Glutamatergic neuron (in vitro differentiated cells): ENCODE data around the gene MYOCD. TPM values are rescaled to one million over a fixed set of nuclear protein-coding genes. Genes with fewer than 3 reads are reported as not detected.

Source experiments
- DNase-seq: peaks from one replicate; pipeline ENCODE4 v3.0.0; 2022
- H3K27ac Mint-ChIP-seq: one replicate; pipeline ENCODE4 v1.8.0; 2020; ENCODE audit warnings: mild to moderate bottlenecking, mixed read lengths, inconsistent platforms; ENCODE audit not compliant: unreplicated experiment
- H3K27me3 Mint-ChIP-seq: one replicate; pipeline ENCODE4 v1.8.0; 2020; ENCODE audit warnings: mild to moderate bottlenecking, moderate library complexity, mixed read lengths, inconsistent platforms; ENCODE audit not compliant: unreplicated experiment
- H3K36me3 Mint-ChIP-seq: one replicate; pipeline ENCODE4 v1.8.0; 2020; ENCODE audit warnings: mild to moderate bottlenecking, mixed read lengths, inconsistent platforms; ENCODE audit not compliant: unreplicated experiment
- H3K4me1 Mint-ChIP-seq: one replicate; pipeline ENCODE4 v1.8.0; 2020; ENCODE audit warnings: mild to moderate bottlenecking, low read depth, mixed read lengths, inconsistent platforms; ENCODE audit not compliant: unreplicated experiment
- H3K4me3 Mint-ChIP-seq: one replicate; pipeline ENCODE4 v1.8.0; 2020; ENCODE audit warnings: mild to moderate bottlenecking, mixed read lengths, inconsistent platforms; ENCODE audit not compliant: unreplicated experiment
- H3K9me3 Mint-ChIP-seq: one replicate; pipeline ENCODE4 v1.8.0; 2020; ENCODE audit warnings: mild to moderate bottlenecking, moderate library complexity, mixed read lengths, inconsistent platforms; ENCODE audit not compliant: unreplicated experiment
- total RNA-seq: library from RNA; stranded (reverse); fragmentation: NEBNext Ultra II Directional; extraction: Animal tissue kit (Norgen Biotek cat#: 25700); gene quantifications from one replicate; pipeline ENCODE4 v1.2.1, GENCODE V29; 2021; ENCODE audit not compliant: unreplicated experiment
- TF ChIP-seq, protein P1 (sequence below): fragments of 200-600 bp; sonication (generic); IDR thresholded peaks from one replicate; pipeline ENCODE4 v1.5.0; 2021; ENCODE audit not compliant: partially characterized antibody, unreplicated experiment

Gene MYOCD
- total RNA-seq, 1 donor from 2014 or later = not detected

DNA sequence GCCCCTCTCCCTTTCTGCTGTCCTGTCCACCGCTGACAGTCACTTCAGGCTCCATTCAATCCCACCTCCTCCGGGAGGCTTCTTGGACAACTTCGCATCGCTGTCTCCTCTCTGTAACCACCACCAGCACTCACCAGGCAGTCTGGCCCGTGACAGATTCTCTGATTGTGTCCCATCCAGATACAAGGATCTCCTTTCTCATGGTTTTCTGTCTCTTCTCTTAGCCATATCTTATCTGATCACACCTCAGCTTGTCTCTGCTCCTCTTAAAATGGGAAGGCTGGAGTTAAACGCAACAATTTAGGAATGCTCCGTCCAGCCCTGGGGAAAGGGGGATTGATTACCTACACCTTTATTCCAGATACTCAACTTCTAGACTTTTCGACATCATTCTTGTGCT lies 66.7 kb downstream of the MYOCD start:
- no peak for DNase-seq
- TF ChIP-seq, protein P1, sequence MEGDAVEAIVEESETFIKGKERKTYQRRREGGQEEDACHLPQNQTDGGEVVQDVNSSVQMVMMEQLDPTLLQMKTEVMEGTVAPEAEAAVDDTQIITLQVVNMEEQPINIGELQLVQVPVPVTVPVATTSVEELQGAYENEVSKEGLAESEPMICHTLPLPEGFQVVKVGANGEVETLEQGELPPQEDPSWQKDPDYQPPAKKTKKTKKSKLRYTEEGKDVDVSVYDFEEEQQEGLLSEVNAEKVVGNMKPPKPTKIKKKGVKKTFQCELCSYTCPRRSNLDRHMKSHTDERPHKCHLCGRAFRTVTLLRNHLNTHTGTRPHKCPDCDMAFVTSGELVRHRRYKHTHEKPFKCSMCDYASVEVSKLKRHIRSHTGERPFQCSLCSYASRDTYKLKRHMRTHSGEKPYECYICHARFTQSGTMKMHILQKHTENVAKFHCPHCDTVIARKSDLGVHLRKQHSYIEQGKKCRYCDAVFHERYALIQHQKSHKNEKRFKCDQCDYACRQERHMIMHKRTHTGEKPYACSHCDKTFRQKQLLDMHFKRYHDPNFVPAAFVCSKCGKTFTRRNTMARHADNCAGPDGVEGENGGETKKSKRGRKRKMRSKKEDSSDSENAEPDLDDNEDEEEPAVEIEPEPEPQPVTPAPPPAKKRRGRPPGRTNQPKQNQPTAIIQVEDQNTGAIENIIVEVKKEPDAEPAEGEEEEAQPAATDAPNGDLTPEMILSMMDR = no peak
- H3K9me3 Mint-ChIP-seq = no peaks in the 10 kb centered on the region
- H3K4me1 Mint-ChIP-seq = no peaks in the 10 kb centered on the region
- peaks cover 6% of the 10 kb centered on the region for H3K27me3 Mint-ChIP-seq
- H3K4me3 Mint-ChIP-seq = no peak overlapping the region
- peaks cover 4% of the 10 kb centered on the region for H3K36me3 Mint-ChIP-seq
- no peak overlapping the region for H3K27ac Mint-ChIP-seq

DNA sequence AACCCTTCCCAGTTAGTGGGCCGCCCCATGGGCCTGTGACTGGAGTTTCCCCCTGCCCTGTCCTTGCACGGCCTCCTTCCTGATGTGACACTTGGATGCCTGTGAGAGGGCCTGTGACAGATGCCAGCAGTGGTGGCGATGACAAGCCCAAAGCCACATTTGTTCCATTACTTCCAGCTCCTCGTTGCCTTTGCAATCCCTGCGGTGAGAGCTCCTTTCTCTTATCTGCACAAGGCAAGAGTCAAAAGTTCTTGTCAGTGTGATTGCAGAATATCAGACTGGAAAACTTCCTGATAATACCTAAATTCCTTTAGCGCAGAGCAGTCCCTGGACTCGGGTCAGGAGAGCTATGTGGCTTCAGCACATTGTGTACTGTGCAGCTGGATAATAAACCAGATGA lies 69.2 kb downstream of the MYOCD start:
- H3K4me1 Mint-ChIP-seq = no peaks in the 10 kb centered on the region
- no peaks in the 10 kb centered on the region for H3K9me3 Mint-ChIP-seq
- H3K27ac Mint-ChIP-seq = no peak overlapping the region
- peaks cover 4% of the 10 kb centered on the region for H3K36me3 Mint-ChIP-seq
- peaks cover 6% of the 10 kb centered on the region for H3K27me3 Mint-ChIP-seq
- TF ChIP-seq, protein P1 = no peak
- no peak for DNase-seq
- H3K4me3 Mint-ChIP-seq = no peak overlapping the region

DNA sequence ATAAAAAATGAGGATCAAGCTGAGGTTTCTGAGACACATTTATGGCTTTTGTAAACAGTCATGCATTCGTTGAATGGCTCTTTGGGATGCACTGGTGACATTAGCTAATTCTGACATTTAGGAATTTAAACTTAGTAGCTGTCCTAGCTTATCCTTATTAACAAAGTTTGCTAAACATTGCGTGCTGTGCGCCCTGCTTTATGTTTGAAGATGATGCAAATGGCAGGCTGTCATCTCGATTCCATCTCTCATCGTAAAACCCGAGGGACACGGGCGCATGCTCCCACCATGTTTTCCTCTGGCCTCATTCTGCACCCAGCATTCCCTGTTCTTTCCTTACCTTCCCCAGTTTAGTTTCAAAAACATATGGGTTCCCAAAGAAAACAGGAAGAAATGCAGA lies 69.8 kb downstream of the MYOCD start:
- Mint-ChIP-seq H3K36me3 (peaks cover 4% of the 10 kb centered on the region), H3K9me3 (no peaks in the 10 kb centered on the region), H3K27me3 (peaks cover 6% of the 10 kb centered on the region), H3K27ac (no peak overlapping the region), H3K4me3 (no peak overlapping the region), H3K4me1 (no peaks in the 10 kb centered on the region)
- TF ChIP-seq, protein P1 = no peak
- no peak for DNase-seq

DNA sequence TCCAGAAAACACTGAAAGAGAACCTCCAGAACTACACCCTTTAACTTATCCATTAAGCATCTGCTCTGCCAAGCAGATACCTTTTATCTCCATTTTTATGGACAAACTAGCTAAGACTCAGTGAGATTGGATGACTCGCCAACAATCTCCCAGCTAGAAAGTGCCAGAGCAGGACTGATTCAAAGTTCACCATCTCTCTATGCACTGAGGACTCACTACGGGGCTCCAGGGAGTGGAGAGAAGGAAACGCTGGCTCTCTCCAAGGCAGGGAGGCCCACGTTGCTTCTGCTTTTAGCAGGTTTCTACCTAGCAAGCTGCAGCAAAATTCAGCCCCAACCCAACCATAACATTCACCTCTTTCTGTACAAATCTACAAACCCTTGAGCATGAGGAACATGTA lies 70.8 kb downstream of the MYOCD start:
- TF ChIP-seq, protein P1 = no peak
- H3K27ac Mint-ChIP-seq = no peak overlapping the region
- no peak for DNase-seq
- H3K9me3 Mint-ChIP-seq = no peaks in the 10 kb centered on the region
- H3K27me3 Mint-ChIP-seq = peaks cover 6% of the 10 kb centered on the region
- H3K4me3 Mint-ChIP-seq = no peak overlapping the region
- peaks cover 4% of the 10 kb centered on the region for H3K36me3 Mint-ChIP-seq
- no peaks in the 10 kb centered on the region for H3K4me1 Mint-ChIP-seq

DNA sequence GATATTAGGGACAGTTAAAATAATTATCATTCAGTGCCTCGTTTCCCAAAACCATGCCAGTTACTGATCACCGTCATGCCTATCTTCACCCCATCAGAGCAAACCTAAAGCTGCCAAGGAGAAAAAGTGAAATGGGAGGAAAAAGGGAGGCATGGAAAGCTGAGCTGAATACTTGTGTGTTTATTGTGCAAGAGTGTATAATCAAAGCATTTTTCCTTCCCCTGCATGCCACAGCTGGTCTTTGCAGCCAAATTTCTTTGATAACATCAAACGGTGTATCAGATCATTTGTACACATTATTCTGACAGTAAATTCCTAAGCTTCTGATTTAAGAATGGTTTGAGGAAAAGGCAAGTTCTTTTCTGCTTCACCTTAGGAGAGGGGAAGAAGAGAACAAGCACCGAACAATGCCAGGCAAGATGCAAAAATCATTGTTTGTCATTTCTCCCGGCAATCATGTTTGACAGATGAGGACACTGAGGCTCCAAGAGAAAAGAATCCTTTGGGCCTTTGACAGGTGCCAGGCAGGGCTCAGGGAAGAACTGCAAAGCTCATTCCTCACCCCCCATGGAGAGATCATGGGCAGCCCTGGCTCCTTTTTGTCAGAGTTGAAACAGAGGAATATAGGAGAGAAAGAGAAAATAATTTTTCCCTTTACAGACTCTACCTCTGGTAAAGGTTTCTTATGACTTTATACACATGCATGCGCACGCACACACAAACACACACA lies 72.2 kb downstream of the MYOCD start:
- no peak overlapping the region for H3K4me3 Mint-ChIP-seq
- peaks cover 1% of the 10 kb centered on the region for H3K4me1 Mint-ChIP-seq
- no peak for DNase-seq
- no peak overlapping the region for H3K27ac Mint-ChIP-seq
- H3K9me3 Mint-ChIP-seq = no peaks in the 10 kb centered on the region
- peaks cover 4% of the 10 kb centered on the region for H3K27me3 Mint-ChIP-seq
- TF ChIP-seq, protein P1 = no peak
- no peaks in the 10 kb centered on the region for H3K36me3 Mint-ChIP-seq
